WTC11 (cell line): ENCODE data around the gene ADAM17. TPM values are rescaled to one million over a fixed set of nuclear protein-coding genes. Genes with fewer than 3 reads are reported as not detected.

ENCODE experiments used
- ATAC-seq: fragments of 200-7000 bp; cut with Tn5 transposase; 2 replicates; pipeline ENCODE4 v1.10.0; 2021; ENCODE audit warnings: mild to moderate bottlenecking, moderate library complexity
- CTCF ChIA-PET: fragments of 300-600 bp; sonication (Branson Sonifier 250); formaldehyde crosslinking; loops from one replicate; lab custom pipeline; 2021; ENCODE audit warnings: antibody characterized with exemption; lab: Charles Lee
- POLR2A ChIA-PET: fragments of 350-600 bp; sonication (Branson Sonifier 250); formaldehyde crosslinking; loops from one replicate; lab custom pipeline; 2021; ENCODE audit warnings: antibody characterized with exemption; lab: Charles Lee
- DNase-seq: peaks from one replicate; pipeline ENCODE4 v3.0.0; 2021; ENCODE audit warnings: low spot score
- H3K27ac Mint-ChIP-seq: 2 replicates; pipeline ENCODE4 v1.8.0; 2021; ENCODE audit warnings: mixed read lengths
- H3K27me3 Mint-ChIP-seq: 2 replicates; pipeline ENCODE4 v1.8.0; 2021; ENCODE audit warnings: low read depth, mild to moderate bottlenecking, moderate library complexity, mixed read lengths
- H3K36me3 Mint-ChIP-seq: 2 replicates; pipeline ENCODE4 v1.8.0; 2021; ENCODE audit warnings: mixed read lengths
- H3K4me1 Mint-ChIP-seq: 2 replicates; pipeline ENCODE4 v1.8.0; 2022; ENCODE audit warnings: mixed read lengths
- H3K4me3 Mint-ChIP-seq: 2 replicates; pipeline ENCODE4 v1.8.0; 2021; ENCODE audit warnings: mild to moderate bottlenecking, moderate library complexity, mixed read lengths
- H3K9me3 Mint-ChIP-seq: 2 replicates; pipeline ENCODE4 v1.8.0; 2021; ENCODE audit warnings: mixed read lengths
- CREM ChIP-seq: sonication (generic); formaldehyde crosslinking; IDR thresholded peaks from 2 replicates; pipeline ENCODE4 v1.8.1; 2022; ENCODE audit warnings: mild to moderate bottlenecking, missing genetic modification reagents, moderate library complexity
- GRHL2 ChIP-seq: fragments of 250-450 bp; sonication (Bioruptor Pico); IDR thresholded peaks from 2 replicates; pipeline ENCODE4 v1.8.0; 2022; ENCODE audit warnings: mild to moderate bottlenecking, moderate library complexity; ENCODE audit not compliant: insufficient replicate concordance, severe bottlenecking
- GTF2I ChIP-seq: fragments of 250-450 bp; sonication (Bioruptor Pico); conservative IDR thresholded peaks from 2 replicates; pipeline ENCODE4 v1.4.0; 2021; ENCODE audit warnings: mild to moderate bottlenecking
- HMGA2 ChIP-seq: fragments of 250-450 bp; sonication (Bioruptor Pico); IDR thresholded peaks from 2 replicates; pipeline ENCODE4 v1.4.0; 2021; ENCODE audit warnings: mild to moderate bottlenecking, moderate library complexity
- IRF2 ChIP-seq: sonication (generic); formaldehyde crosslinking; IDR thresholded peaks from 2 replicates; pipeline ENCODE4 v1.8.0; 2022; ENCODE audit warnings: low read depth, missing genetic modification reagents, borderline replicate concordance
- OVOL2 ChIP-seq: fragments of 250-450 bp; sonication (Bioruptor Pico); IDR thresholded peaks from 2 replicates; pipeline ENCODE4 v1.9.0; 2021; ENCODE audit warnings: mild to moderate bottlenecking, borderline replicate concordance
- RELA ChIP-seq: sonication (generic); formaldehyde crosslinking; IDR thresholded peaks from 2 replicates; pipeline ENCODE4 v1.8.1; 2022; ENCODE audit warnings: missing genetic modification reagents, mild to moderate bottlenecking, borderline replicate concordance
- SMAD4 ChIP-seq: sonication (generic); formaldehyde crosslinking; IDR thresholded peaks from 2 replicates; pipeline ENCODE4 v1.8.0; 2022; ENCODE audit warnings: mild to moderate bottlenecking, missing genetic modification reagents
- SP1 ChIP-seq: sonication (generic); formaldehyde crosslinking; conservative IDR thresholded peaks from 2 replicates; pipeline ENCODE4 v1.8.1; 2022; ENCODE audit warnings: missing genetic modification reagents
- ZNF121 ChIP-seq: sonication (generic); formaldehyde crosslinking; IDR thresholded peaks from 2 replicates; pipeline ENCODE4 v1.8.0; 2023; ENCODE audit warnings: missing genetic modification reagents
- ZNF138 ChIP-seq: sonication (generic); formaldehyde crosslinking; conservative IDR thresholded peaks from 2 replicates; pipeline ENCODE4 v1.8.1; 2022; ENCODE audit warnings: mild to moderate bottlenecking, moderate library complexity, missing genetic modification reagents
- ZNF232 ChIP-seq: sonication (generic); formaldehyde crosslinking; IDR thresholded peaks from 2 replicates; pipeline ENCODE4 v1.8.0; 2022; ENCODE audit warnings: mild to moderate bottlenecking, missing genetic modification reagents
- total RNA-seq: library from RNA; stranded (reverse); gene quantifications from 3 replicates; pipeline ENCODE4 v1.2.3, GENCODE V29; 2021
- TF ChIP-seq, protein P1 (sequence below): sonication (generic); formaldehyde crosslinking; IDR thresholded peaks from 2 replicates; pipeline ENCODE4 v1.8.1; 2022; ENCODE audit warnings: missing genetic modification reagents, borderline replicate concordance
- TF ChIP-seq, protein P2 (sequence below): fragments of 250-450 bp; sonication (Bioruptor Pico); IDR thresholded peaks from 2 replicates; pipeline ENCODE4 v1.9.0; 2021; ENCODE audit warnings: mild to moderate bottlenecking
- TF ChIP-seq, protein P3 (sequence below): fragments of 250-450 bp; sonication (Bioruptor Pico); IDR thresholded peaks from 2 replicates; pipeline ENCODE4 v1.9.0; 2021; ENCODE audit warnings: mild to moderate bottlenecking, borderline replicate concordance
- TF ChIP-seq, protein P4 (sequence below): fragments of 250-450 bp; sonication (Bioruptor Pico); conservative IDR thresholded peaks from 2 replicates; pipeline ENCODE4 v1.9.0; 2021; ENCODE audit warnings: mild to moderate bottlenecking
- TF ChIP-seq, protein P5 (sequence below): sonication (generic); formaldehyde crosslinking; IDR thresholded peaks from 2 replicates; pipeline ENCODE4 v1.8.1; 2023; ENCODE audit warnings: mild to moderate bottlenecking, missing genetic modification reagents, moderate library complexity
- TF ChIP-seq, protein P6 (sequence below): sonication (generic); formaldehyde crosslinking; IDR thresholded peaks from 2 replicates; pipeline ENCODE4 v1.8.1; 2022; ENCODE audit warnings: mild to moderate bottlenecking, missing genetic modification reagents, moderate library complexity, borderline replicate concordance
- TF ChIP-seq, protein P7 (sequence below): sonication (generic); formaldehyde crosslinking; IDR thresholded peaks from 2 replicates; pipeline ENCODE4 v1.8.0; 2022; ENCODE audit warnings: mild to moderate bottlenecking, missing genetic modification reagents

Gene ADAM17
- total RNA-seq, 1 experiment from 2014 or later = 25.9 TPM

DNA sequence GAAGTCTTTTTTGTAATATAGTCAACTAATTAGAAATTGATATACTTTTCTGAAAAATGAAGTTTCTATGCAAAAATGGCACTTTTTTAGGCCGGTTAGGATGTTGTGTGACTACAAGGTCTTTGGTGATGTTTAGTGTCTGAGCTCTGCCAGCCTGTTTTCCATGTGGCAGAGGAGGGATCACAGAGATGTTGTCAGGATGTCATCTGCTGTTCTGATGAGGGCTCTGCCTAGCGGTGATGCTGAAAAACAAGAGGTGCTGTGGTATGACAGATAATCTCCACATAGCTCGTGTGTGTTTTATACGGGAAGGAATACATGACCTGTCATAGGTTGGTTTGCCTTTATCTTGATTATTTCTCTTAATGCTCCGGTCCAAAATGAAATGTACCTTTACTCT lies 93.3 kb downstream of the ADAM17 start (continued):
- TF ChIP-seq, protein P1, sequence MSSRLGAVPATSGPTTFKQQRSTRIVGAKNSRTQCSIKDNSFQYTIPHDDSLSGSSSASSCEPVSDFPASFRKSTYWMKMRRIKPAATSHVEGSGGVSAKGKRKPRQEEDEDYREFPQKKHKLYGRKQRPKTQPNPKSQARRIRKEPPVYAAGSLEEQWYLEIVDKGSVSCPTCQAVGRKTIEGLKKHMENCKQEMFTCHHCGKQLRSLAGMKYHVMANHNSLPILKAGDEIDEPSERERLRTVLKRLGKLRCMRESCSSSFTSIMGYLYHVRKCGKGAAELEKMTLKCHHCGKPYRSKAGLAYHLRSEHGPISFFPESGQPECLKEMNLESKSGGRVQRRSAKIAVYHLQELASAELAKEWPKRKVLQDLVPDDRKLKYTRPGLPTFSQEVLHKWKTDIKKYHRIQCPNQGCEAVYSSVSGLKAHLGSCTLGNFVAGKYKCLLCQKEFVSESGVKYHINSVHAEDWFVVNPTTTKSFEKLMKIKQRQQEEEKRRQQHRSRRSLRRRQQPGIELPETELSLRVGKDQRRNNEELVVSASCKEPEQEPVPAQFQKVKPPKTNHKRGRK (CRISPR knock-in tag) = no peak
- TF ChIP-seq RELA (CRISPR knock-in tag) = no peak

DNA sequence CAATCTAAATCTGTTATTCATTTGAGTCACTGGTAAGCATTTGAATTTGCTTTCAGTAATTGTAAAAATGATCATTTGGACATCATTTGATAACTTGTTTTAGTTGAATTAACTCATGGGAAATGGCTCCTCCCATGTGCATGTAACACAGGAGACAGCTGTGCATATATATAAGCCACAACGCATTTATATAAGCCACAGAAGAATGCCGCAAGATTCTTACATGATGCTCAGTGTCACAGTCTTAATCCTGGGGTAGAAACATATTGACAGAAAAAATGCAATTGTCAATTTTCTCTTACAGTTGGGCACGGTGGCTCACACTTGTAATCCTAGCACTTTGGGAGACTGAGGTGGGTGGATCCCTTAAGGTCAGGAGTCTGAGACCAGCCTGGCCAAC lies 94.6 kb downstream of the ADAM17 start:
- Mint-ChIP-seq H3K36me3 (peaks cover 43% of the 10 kb centered on the region), H3K9me3 (no peaks in the 10 kb centered on the region), H3K4me1 (peaks cover 6% of the 10 kb centered on the region), H3K27ac (no peak overlapping the region), H3K4me3 (no peak overlapping the region), H3K27me3 (no peaks in the 10 kb centered on the region)
- ChIA-PET POLR2A (no interaction called here), CTCF (no interaction called here)
- ATAC-seq (no peak), DNase-seq (no peak)
- TF ChIP-seq ZNF138 (CRISPR knock-in tag) = no peak
- no peak for TF ChIP-seq OVOL2 (CRISPR knock-in tag)
- TF ChIP-seq SP1 = no peak
- TF ChIP-seq, protein P2, sequence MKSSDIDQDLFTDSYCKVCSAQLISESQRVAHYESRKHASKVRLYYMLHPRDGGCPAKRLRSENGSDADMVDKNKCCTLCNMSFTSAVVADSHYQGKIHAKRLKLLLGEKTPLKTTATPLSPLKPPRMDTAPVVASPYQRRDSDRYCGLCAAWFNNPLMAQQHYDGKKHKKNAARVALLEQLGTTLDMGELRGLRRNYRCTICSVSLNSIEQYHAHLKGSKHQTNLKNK (CRISPR knock-in tag) = no peak
- TF ChIP-seq, protein P3, sequence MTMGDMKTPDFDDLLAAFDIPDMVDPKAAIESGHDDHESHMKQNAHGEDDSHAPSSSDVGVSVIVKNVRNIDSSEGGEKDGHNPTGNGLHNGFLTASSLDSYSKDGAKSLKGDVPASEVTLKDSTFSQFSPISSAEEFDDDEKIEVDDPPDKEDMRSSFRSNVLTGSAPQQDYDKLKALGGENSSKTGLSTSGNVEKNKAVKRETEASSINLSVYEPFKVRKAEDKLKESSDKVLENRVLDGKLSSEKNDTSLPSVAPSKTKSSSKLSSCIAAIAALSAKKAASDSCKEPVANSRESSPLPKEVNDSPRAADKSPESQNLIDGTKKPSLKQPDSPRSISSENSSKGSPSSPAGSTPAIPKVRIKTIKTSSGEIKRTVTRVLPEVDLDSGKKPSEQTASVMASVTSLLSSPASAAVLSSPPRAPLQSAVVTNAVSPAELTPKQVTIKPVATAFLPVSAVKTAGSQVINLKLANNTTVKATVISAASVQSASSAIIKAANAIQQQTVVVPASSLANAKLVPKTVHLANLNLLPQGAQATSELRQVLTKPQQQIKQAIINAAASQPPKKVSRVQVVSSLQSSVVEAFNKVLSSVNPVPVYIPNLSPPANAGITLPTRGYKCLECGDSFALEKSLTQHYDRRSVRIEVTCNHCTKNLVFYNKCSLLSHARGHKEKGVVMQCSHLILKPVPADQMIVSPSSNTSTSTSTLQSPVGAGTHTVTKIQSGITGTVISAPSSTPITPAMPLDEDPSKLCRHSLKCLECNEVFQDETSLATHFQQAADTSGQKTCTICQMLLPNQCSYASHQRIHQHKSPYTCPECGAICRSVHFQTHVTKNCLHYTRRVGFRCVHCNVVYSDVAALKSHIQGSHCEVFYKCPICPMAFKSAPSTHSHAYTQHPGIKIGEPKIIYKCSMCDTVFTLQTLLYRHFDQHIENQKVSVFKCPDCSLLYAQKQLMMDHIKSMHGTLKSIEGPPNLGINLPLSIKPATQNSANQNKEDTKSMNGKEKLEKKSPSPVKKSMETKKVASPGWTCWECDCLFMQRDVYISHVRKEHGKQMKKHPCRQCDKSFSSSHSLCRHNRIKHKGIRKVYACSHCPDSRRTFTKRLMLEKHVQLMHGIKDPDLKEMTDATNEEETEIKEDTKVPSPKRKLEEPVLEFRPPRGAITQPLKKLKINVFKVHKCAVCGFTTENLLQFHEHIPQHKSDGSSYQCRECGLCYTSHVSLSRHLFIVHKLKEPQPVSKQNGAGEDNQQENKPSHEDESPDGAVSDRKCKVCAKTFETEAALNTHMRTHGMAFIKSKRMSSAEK (CRISPR knock-in tag) = no peak
- TF ChIP-seq, protein P4, sequence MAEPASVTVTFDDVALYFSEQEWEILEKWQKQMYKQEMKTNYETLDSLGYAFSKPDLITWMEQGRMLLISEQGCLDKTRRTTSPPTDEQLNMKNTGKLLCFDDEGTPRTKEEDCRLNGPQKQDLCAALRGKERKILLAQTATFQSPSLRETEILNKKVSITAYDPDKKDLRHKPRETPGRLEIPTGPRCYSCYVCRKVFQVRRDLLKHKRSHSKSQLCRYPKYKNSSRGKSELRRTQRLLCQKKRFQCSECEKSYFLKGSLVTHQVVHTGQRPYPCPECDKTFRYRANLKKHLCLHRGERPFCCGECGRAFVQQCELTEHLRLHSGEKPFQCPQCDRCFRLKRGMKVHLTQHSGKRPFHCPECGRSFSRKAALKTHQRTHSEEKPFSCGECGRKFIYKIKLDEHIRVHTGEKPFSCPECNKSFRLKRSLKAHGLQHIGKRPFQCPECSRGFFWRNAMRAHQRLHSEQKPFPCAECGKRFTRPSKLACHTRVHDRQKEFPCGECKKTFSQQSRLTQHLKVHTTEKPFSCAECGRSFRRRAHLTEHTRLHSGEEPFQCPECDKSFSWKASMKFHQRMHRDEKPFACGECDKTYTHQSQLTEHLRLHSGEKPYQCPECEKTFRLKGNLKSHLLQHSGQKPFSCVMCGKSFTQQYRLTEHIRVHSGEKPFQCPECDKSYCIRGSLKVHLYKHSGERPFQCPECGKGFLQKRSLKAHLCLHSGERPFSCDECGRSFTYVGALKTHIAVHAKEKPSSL (CRISPR knock-in tag) = no peak

DNA sequence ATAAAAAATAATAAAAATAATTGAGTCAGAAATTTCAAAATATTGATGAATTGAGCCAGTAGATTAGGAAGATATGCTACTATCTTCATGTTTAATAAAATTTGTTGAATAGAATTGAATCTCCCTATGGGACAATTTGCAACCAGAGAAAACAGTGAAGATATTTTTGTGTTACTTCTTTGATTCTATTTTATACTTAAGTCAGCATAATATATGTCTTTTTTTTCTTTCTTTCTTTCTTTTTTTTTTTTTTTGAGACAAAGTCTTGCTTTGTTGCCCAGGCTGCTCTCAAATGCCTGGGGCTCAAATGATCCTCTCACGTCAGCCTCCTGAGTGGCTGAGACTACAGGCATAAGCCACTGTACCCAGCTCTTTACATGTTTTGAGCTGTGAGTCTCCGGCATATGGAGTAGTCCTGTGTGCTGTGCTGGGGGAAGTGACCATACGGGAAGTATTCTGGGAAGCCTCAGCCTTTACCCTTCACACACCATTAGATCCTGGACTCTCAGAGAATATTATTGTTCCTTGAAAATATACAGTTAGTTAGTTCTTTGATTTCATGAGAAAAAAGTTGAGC lies 95.1 kb downstream of the ADAM17 start:
- H3K36me3 Mint-ChIP-seq = peaks cover 41% of the 10 kb centered on the region
- CTCF ChIA-PET = no interaction called here
- H3K4me3 Mint-ChIP-seq = no peak overlapping the region
- POLR2A ChIA-PET = no interaction called here
- DNase-seq (no peak), ATAC-seq (no peak)
- H3K9me3 Mint-ChIP-seq = no peaks in the 10 kb centered on the region
- peaks cover 6% of the 10 kb centered on the region for H3K4me1 Mint-ChIP-seq
- H3K27ac Mint-ChIP-seq = 0 out of 2 replicates have a peak overlapping the region, but pooled peaks have one; percentile 19
- no peaks in the 10 kb centered on the region for H3K27me3 Mint-ChIP-seq
- TF ChIP-seq SMAD4 (CRISPR knock-in tag) (no peak), HMGA2 (CRISPR knock-in tag) (no peak), GRHL2 (CRISPR knock-in tag) (no peak), ZNF121 (CRISPR knock-in tag) (no peak), CREM (no peak), ZNF232 (CRISPR knock-in tag) (no peak), IRF2 (CRISPR knock-in tag) (no peak), GTF2I (CRISPR knock-in tag) (no peak)
- TF ChIP-seq, protein P5, sequence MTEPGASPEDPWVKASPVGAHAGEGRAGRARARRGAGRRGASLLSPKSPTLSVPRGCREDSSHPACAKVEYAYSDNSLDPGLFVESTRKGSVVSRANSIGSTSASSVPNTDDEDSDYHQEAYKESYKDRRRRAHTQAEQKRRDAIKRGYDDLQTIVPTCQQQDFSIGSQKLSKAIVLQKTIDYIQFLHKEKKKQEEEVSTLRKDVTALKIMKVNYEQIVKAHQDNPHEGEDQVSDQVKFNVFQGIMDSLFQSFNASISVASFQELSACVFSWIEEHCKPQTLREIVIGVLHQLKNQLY (CRISPR knock-in tag) = no peak
- TF ChIP-seq, protein P6, sequence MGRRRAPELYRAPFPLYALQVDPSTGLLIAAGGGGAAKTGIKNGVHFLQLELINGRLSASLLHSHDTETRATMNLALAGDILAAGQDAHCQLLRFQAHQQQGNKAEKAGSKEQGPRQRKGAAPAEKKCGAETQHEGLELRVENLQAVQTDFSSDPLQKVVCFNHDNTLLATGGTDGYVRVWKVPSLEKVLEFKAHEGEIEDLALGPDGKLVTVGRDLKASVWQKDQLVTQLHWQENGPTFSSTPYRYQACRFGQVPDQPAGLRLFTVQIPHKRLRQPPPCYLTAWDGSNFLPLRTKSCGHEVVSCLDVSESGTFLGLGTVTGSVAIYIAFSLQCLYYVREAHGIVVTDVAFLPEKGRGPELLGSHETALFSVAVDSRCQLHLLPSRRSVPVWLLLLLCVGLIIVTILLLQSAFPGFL = no peak
- TF ChIP-seq, protein P7, sequence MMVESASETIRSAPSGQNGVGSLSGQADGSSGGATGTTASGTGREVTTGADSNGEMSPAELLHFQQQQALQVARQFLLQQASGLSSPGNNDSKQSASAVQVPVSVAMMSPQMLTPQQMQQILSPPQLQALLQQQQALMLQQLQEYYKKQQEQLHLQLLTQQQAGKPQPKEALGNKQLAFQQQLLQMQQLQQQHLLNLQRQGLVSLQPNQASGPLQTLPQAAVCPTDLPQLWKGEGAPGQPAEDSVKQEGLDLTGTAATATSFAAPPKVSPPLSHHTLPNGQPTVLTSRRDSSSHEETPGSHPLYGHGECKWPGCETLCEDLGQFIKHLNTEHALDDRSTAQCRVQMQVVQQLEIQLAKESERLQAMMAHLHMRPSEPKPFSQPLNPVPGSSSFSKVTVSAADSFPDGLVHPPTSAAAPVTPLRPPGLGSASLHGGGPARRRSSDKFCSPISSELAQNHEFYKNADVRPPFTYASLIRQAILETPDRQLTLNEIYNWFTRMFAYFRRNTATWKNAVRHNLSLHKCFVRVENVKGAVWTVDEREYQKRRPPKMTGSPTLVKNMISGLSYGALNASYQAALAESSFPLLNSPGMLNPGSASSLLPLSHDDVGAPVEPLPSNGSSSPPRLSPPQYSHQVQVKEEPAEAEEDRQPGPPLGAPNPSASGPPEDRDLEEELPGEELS (CRISPR knock-in tag) = no peak
